HG02642 (cell line): ENCODE measurements around the gene EPN3.

Experiments used
- ATAC-seq: cut with Tn5 transposase; IDR thresholded peaks from one replicate; pipeline ENCODE4 v1.9.1; 2021; ENCODE audit warnings: mild to moderate bottlenecking; ENCODE audit not compliant: unreplicated experiment, poor library complexity

The EPN3 gene

DNA sequence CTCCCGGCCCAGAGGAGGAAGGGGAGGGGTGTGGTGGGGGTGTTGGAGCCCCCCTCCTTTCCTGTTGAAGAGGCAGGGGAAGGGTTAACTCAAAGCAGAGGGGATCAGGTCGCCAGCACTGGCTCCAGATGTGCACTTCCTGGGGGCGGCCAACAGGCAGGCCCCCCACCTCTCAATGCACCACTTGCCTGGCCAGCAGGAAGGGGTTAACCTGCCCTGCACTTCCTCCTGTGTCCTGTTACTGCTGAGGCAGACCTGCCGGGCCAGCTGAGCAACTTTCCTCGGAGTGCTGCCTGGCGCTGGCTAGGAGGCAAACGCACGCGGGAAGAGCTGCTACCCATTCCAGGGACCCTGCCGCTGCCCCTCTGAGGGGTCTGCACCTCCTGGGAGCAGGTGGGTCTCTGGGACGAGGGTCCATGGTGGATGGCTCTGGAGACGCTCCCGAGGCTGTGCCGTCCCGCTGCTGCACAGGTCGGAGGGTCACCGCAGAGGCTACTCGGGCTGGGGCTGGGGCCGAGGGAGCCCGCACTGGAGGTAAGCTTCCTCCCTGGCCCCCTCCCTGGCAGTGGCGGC is at the start of gene EPN3:
EPN3 (plus strand) TSS at position 284 of the 573 bp plus-strand sequence. CDS start 3,822 bp downstream, outside the sequence.
- ATAC-seq = no peak

DNA sequence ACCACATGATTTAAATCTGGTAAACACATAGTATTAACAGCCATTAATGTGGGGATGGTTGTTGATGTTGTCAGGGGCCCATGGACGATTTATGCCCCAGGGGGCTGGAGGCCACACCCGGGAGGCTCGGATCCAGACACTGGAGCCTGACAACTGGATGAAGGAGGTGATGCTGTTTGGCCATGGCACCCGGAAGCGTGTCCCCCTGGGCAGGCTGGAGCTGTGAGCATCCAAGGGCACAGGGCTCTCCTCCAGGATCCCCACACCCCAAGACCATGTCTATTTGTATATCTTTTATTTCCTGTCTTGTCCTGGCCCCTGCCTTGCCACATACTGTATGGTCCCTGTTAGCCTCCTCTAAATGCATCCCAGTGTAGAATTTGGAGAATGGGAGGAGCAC is 49.3 kb upstream of the EPN3 start:
- no peak for ATAC-seq

DNA sequence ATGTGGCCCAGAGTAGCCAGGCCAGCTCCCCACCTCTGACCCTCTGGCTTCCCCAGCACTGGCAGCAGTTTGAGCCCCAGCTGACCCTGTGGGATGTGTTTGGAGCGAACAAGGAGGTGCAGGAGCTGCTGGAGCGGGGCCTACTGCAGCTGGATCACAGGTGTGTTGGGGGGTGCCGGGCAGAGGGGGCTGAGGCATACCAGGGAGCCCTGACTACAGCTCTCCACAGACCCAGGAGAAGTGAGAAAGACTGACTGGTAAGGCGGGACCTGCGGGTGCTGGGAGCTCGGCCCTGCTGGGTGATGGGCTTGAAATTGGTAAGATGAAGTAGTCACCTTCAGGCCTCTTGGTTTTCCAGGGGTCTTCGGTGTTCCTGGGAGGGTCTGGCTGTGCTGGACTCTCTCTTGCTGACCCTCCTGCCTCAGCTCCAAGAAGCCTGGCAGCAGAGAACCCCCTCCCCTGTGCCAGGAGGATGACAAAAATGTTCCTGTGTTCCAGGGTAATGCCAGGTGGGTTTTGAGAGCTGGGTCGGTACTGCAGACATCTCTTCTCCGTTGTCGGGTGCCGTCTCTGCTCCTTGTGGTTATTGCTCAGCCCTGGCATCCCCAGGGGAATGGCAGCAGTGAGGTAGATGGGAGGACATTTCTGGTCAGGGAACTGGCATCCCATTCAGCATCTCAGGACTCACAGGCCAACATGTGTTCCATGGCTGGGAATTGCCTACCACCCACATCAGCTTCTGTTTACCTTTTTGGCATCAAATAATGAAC is 48.0 kb upstream of the EPN3 start:
- no peak for ATAC-seq

- ATAC-seq = no peak
Measured at GRCh38 chr17:50487213-50488096, 45.1 kb upstream of the EPN3 start.

DNA sequence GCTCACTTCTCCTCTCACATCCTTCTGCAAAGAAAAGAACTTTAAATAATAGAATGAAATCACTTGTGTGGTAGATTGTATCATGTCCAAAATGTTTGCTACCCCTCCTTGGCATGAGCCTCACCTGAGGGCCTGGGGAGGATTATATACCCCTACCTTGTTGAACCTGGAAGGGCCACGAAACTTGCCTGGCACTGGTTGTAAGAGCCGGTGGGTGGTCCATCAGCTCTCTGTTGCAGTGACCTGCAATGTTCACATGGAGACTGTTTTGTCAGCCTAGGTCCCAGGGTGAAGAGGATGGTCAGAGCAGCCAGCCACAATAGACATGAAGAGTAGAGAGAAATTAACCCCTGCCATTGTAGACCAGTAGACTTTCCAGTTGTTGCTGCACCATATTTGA is 43.7 kb upstream of the EPN3 start:
- no peak for ATAC-seq

- no peak for ATAC-seq
Measured at GRCh38 chr17:50491505-50491904, 41.0 kb upstream of the EPN3 start.

DNA sequence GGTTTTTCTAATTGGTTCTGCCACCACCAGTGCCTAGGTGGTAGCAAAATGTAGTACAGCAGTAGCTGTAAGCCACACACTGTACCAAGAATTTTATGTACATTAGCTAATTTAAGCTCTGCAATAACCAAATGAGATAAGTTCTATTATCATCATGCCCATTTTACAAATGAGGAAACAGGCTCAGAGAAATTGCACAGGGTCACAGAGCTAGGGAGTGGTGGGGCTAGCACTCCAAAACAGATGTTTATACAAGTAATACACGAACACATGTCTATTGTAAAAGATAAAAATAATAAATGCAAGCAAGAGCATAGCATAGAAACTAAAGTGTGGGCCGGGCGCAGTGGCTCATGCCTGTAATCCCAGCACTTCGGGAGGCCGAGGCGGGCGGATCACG is 40.3 kb upstream of the EPN3 start:
- ATAC-seq = no peak

DNA sequence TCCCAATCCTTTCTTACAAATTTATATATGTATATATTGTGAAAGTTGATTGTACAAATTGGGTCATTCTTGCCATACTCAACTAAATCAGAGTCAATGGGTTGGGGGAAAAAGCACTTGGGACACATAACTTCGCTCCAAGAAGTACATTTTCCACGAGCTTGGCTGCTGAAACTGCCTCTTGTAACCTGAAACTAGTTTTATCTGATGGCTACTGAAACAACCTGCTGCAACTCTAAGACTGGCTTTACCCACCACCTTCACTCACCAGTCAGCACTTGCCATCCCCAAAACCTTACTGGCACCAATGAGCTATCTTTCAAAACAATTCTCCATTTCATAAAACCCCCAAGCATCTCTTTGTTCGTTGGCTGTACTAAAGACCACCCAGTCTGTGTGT is 38.8 kb upstream of the EPN3 start:
- ATAC-seq = no peak

DNA sequence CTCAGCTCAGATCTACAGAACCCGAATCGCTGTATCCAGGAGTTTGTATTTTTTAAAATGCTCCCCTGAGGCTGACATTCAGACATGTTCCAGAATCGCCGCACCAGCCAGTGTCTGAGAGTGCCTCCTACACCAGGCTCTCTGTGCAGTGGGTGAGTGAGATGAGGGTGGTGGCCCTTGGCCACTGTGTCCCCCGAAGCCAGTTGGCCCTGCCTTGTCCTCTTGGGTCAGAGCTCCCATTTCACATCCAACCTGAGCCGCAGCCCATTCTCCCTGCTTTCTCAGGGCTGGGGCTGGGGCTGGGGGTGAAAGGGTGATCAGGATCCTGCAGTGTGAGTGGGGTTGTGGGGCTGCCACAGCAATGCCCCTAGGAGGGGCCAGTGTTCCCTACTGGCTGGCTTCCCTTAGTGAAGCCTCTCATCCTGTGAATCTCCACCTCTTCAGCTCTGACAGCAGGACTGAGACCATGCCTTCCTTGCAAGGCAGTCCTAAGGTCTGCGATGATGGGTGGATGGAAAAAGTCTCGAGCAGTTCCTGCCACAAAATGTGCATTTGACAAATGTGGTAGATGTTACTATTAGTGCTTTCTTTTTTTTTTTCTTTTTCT is 37.2 kb upstream of the EPN3 start:
- no peak for ATAC-seq

DNA sequence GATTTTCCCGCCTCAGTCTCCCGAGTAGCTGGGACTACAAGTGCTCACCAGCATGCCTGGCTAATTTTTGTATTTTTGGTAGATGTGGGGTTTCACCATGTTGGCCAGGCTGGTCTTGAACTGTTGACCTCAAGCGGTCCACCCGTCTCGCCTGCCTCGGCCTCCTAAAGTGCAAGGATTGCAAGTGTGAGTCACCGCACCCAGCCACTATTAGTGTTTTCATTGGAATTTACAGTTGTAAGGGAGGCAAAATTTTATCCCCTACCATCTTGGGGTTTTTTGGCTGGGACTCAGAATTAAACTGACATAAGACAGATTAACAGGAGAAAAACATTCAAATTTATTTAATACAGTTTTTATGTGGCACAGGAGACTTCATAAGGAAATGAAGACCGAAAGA is 36.6 kb upstream of the EPN3 start:
- ATAC-seq = no peak

- no peak for ATAC-seq
Measured at GRCh38 chr17:50498021-50498874, 34.3 kb upstream of the EPN3 start.

GRCh38 chr17:50499270-50499669 is 33.3 kb upstream of the EPN3 start:
- ATAC-seq = no peak

- ATAC-seq = no peak
Measured at GRCh38 chr17:50499721-50500120, 32.8 kb upstream of the EPN3 start.

- ATAC-seq = no peak
Measured at GRCh38 chr17:50501054-50501453, 31.5 kb upstream of the EPN3 start.

DNA sequence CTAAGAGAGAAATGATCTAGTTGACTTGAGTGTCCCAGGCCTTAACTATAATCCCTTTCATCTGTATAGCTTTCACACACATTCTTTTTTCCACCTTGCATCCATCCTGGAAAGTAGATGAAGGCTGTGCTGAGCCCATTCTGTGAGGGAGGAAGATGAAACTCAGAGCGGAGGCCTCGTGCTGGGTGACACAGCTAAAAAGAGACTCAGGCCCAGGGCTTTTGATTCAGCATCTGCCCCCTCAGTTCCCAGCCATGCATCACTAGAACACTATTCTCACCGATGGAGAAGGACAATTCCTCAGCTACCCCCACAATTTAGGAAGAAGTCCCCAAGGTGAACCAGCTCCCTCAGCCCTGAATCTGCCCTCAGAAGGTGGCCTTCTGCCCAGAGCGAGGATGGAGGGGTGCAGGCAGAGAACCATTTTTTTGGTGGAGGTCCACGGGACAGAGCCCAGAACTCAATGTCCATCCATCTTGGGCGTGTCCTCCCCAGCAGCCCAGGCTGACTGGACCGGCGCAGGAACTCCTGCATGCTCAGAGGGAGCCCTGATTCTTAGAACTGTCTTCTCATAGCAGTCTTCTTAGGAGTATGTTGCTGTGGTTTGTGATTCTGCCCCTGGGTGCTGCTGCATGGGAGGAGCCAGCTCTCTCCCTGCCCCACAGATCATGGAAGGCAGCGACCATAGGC is 30.1 kb upstream of the EPN3 start:
- ATAC-seq = no peak

DNA sequence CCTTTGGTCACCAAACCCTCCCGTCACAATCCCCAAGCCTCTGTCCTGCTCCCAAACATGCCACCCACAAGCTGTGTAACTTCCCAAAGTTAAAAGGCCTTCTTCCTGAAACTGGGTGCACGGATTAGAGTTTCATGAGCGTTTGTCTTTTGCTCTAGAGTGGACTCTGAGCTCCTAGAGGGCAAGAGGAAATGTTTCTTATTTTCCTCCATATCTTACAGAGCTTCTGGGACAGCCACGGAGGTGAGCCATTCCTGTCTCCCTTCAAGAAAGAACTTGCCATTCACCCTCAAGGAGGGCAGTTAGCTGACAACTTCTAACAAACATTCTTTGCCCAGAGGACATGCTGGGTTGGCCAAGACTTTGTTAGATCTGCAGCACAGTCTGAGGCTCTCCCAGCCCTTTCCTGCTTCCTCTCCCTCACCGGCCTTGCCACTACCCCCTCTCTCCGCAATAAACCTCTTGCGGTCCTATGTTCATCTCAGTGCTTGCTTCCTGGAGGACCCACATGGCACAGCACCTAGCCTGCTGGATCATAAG is 26.9 kb upstream of the EPN3 start:
- ATAC-seq = no peak

DNA sequence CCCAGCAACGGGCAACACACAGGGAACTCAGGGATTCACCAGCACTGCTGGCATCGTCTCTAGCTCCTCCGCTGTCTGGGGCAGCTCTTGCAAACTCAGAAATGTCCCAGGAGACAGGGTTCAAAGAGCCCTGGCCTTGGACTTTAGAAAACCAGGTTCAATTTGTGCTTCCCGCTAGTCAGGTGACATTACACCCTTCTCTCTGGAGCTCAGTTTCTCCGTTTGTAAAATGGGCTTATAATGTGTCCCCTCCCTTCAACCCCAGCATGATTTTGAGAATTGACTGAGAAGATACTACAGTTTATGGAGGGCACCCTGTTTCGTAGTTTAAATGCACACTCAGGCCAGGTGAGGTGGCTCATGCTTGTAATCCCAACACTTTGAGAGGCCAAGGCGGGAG is 26.2 kb upstream of the EPN3 start:
- no peak for ATAC-seq

- ATAC-seq = no peak
Measured at GRCh38 chr17:50507871-50508572, 24.5 kb upstream of the EPN3 start, which contains the start of gene MYCBPAP. MYCBPAP (plus strand) TSS chr17:50508439; CDS start chr17:50508675, 236 bp downstream.
